OCI-LY1 (cell line): ENCODE results near the gene CARD19.

Experiments
- EZH2 ChIP-seq: fragments of 200-600 bp; sonication (generic), shearing (Covaris generic); IDR thresholded peaks from 2 replicates; pipeline ENCODE4 v1.8.0; 2017; ENCODE audit warnings: borderline replicate concordance, mixed run types, mild to moderate bottlenecking, antibody characterized with exemption, low read length, moderate library complexity, mixed read lengths
- TF ChIP-seq, protein P1 (sequence below): fragments of 200-600 bp; sonication (generic), shearing (Covaris generic); IDR thresholded peaks from 2 replicates; pipeline ENCODE4 v1.5.1; 2017; ENCODE audit warnings: mild to moderate bottlenecking, antibody characterized with exemption, low read length, moderate library complexity, mixed read lengths

DNA sequence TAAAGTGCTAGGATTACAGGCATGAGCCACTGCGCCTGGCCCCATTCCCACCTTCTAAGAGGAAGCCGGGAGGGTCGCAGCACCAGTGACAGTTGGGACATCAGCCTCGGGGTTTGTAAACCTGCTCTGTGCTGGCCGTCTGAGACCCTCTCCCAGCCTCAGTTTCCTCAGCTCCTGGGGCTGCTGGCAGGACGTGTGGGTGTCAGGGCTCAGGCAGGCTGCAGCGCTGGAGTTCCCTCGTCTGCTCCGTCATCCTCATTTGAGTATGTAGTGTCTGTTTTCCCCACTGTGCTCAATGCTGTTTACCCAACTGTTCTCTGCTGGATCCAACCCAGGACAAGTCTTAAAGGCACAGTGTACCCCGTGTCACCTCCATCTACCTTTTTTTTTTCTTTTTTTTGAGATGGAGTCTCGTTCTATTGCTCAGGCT lies 40.0 kb downstream of the CARD19 start:
- no peak for TF ChIP-seq EZH2
- TF ChIP-seq, protein P1, sequence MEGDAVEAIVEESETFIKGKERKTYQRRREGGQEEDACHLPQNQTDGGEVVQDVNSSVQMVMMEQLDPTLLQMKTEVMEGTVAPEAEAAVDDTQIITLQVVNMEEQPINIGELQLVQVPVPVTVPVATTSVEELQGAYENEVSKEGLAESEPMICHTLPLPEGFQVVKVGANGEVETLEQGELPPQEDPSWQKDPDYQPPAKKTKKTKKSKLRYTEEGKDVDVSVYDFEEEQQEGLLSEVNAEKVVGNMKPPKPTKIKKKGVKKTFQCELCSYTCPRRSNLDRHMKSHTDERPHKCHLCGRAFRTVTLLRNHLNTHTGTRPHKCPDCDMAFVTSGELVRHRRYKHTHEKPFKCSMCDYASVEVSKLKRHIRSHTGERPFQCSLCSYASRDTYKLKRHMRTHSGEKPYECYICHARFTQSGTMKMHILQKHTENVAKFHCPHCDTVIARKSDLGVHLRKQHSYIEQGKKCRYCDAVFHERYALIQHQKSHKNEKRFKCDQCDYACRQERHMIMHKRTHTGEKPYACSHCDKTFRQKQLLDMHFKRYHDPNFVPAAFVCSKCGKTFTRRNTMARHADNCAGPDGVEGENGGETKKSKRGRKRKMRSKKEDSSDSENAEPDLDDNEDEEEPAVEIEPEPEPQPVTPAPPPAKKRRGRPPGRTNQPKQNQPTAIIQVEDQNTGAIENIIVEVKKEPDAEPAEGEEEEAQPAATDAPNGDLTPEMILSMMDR = no peak
